GM23338 (cell line): ENCODE results near the gene CNTNAP2. TPM values are rescaled to one million over a fixed set of nuclear protein-coding genes. Genes with fewer than 3 reads are reported as not detected.

Source experiments
- ATAC-seq: fragments of 200-7000 bp; cut with Tn5 transposase; 3 replicates; pipeline ENCODE4 v1.9.1; 2020
- DNase-seq: peaks from one replicate; pipeline ENCODE4 v3.0.0-alpha.2; 2015; ENCODE audit warnings: low spot score
- H2AFZ ChIP-seq: fragments of 200-600 bp; sonication (generic); 2 replicates; pipeline ENCODE4 v1.8.0; 2016; ENCODE audit warnings: antibody characterized with exemption, mild to moderate bottlenecking, moderate library complexity
- H3F3A ChIP-seq: fragments of 200-600 bp; sonication (generic); replicated peaks from 2 replicates; pipeline ENCODE4 v1.8.0; 2017; ENCODE audit warnings: antibody characterized with exemption, mixed run types, low read depth
- H3K27ac ChIP-seq: fragments of 200-600 bp; sonication (generic); 2 replicates; pipeline ENCODE4 v1.6.1; 2016; ENCODE audit warnings: low read depth
- H3K27me3 ChIP-seq: fragments of 200-600 bp; sonication (generic); 2 replicates; pipeline ENCODE4 v1.8.0; 2016; ENCODE audit warnings: mild to moderate bottlenecking, mixed run types, moderate library complexity; ENCODE audit not compliant: insufficient read depth
- H3K36me3 ChIP-seq: fragments of 200-600 bp; sonication (generic); 2 replicates; pipeline ENCODE4 v1.8.0; 2016; ENCODE audit warnings: mild to moderate bottlenecking; ENCODE audit not compliant: insufficient read depth
- H3K4me1 ChIP-seq: fragments of 200-600 bp; sonication (generic); 2 replicates; pipeline ENCODE4 v1.8.0; 2016; ENCODE audit warnings: mild to moderate bottlenecking, moderate library complexity; ENCODE audit not compliant: insufficient read depth
- H3K4me2 ChIP-seq: fragments of 200-600 bp; sonication (generic); 2 replicates; pipeline ENCODE4 v1.7.1; 2017; ENCODE audit warnings: mixed run types
- H3K4me3 ChIP-seq: fragments of 200-600 bp; sonication (generic); 2 replicates; pipeline ENCODE4 v1.6.1; 2016; ENCODE audit warnings: mixed run types
- H3K79me2 ChIP-seq: fragments of 200-600 bp; sonication (generic); replicated peaks from 2 replicates; pipeline ENCODE4 v1.8.0; 2017; ENCODE audit warnings: mild to moderate bottlenecking; ENCODE audit not compliant: insufficient read depth
- H3K9me2 ChIP-seq: fragments of 200-600 bp; sonication (generic); 2 replicates; pipeline ENCODE4 v1.8.0; 2017; ENCODE audit not compliant: insufficient read depth
- H4K20me1 ChIP-seq: fragments of 200-600 bp; sonication (generic); replicated peaks from 2 replicates; pipeline ENCODE4 v1.8.0; 2017; ENCODE audit warnings: mild to moderate bottlenecking; ENCODE audit not compliant: insufficient read depth
- H3K27ac Mint-ChIP-seq: 2 replicates; pipeline ENCODE4 v1.8.0; 2020; ENCODE audit warnings: inconsistent platforms, mild to moderate bottlenecking, moderate library complexity, mixed read lengths
- H3K27me3 Mint-ChIP-seq: 3 replicates; pipeline ENCODE4 v1.8.0; 2022; ENCODE audit warnings: low read depth, mild to moderate bottlenecking, moderate library complexity, mixed read lengths, inconsistent platforms; ENCODE audit not compliant: insufficient read depth, poor library complexity
- H3K36me3 Mint-ChIP-seq: 3 replicates; pipeline ENCODE4 v1.8.0; 2021; ENCODE audit warnings: low read depth, mild to moderate bottlenecking, inconsistent platforms, moderate library complexity, mixed read lengths
- H3K4me1 Mint-ChIP-seq: 3 replicates; pipeline ENCODE4 v1.8.0; 2020; ENCODE audit warnings: mild to moderate bottlenecking, inconsistent platforms, mixed read lengths
- H3K4me3 Mint-ChIP-seq: 3 replicates; pipeline ENCODE4 v1.8.0; 2021; ENCODE audit warnings: moderate library complexity, mild to moderate bottlenecking, inconsistent platforms, mixed read lengths
- H3K9me3 Mint-ChIP-seq: 3 replicates; pipeline ENCODE4 v1.8.0; 2020; ENCODE audit warnings: moderate library complexity, mild to moderate bottlenecking, inconsistent platforms, mixed read lengths
- CREB1 ChIP-seq: fragments of 250-450 bp; sonication (Bioruptor Pico); IDR thresholded peaks from 2 replicates; pipeline ENCODE4 v1.5.0; 2020; ENCODE audit warnings: low read depth, mild to moderate bottlenecking, moderate library complexity
- EZH2 ChIP-seq: fragments of 200-600 bp; sonication (generic); IDR thresholded peaks from one replicate; pipeline ENCODE4 v1.8.0; 2017; ENCODE audit warnings: antibody characterized with exemption, mild to moderate bottlenecking, low read depth; ENCODE audit not compliant: unreplicated experiment
- EZH2phosphoT487 ChIP-seq: fragments of 200-600 bp; sonication (generic); IDR thresholded peaks from one replicate; pipeline ENCODE4 v1.8.1; 2018; ENCODE audit warnings: antibody characterized with exemption; ENCODE audit not compliant: unreplicated experiment
- NANOG ChIP-seq: IDR thresholded peaks from 2 replicates; pipeline ENCODE4 v1.6.1; 2016; ENCODE audit warnings: antibody characterized with exemption, borderline replicate concordance
- POLR2AphosphoS5 ChIP-seq: IDR thresholded peaks from 2 replicates; pipeline ENCODE4 v1.6.1; 2016; ENCODE audit warnings: antibody characterized with exemption, low read depth
- ZNF114 ChIP-seq: fragments of 250-450 bp; sonication (Bioruptor Pico); IDR thresholded peaks from 2 replicates; pipeline ENCODE4 v1.5.0; 2020; ENCODE audit warnings: mild to moderate bottlenecking, moderate library complexity
- ZNF331 ChIP-seq: fragments of 250-450 bp; sonication (Bioruptor Pico); IDR thresholded peaks from 2 replicates; pipeline ENCODE4 v1.5.0; 2020; ENCODE audit warnings: low read depth, mild to moderate bottlenecking, moderate library complexity
- polyA plus RNA-seq: library from polyadenylated mRNA; unstranded; fragments of >200 nt; fragmentation: Nextera tagmentation; extraction: Ambion mirVana; gene quantifications from 2 replicates; pipeline ENCODE4 v1.2.1, GENCODE V29; 2016
- total RNA-seq: library from RNA; depleted of rRNA; stranded (reverse); fragments of >200 nt; shearing (Covaris generic); gene quantifications from 2 replicates; pipeline ENCODE4 v1.2.3, GENCODE V29; 2014
- TF ChIP-seq, protein P1 (sequence below): IDR thresholded peaks from 2 replicates; pipeline ENCODE4 v1.6.1; 2016; ENCODE audit warnings: antibody characterized with exemption
- TF ChIP-seq, protein P2 (sequence below): IDR thresholded peaks from one replicate; pipeline ENCODE4 v1.6.1; 2018; ENCODE audit warnings: antibody characterized with exemption; ENCODE audit not compliant: unreplicated experiment
- TF ChIP-seq, protein P3 (sequence below): fragments of 250-450 bp; sonication (Bioruptor Pico); IDR thresholded peaks from 2 replicates; pipeline ENCODE4 v1.5.0; 2020; ENCODE audit warnings: mild to moderate bottlenecking, moderate library complexity
- TF ChIP-seq, protein P4 (sequence below), 2 experiments: fragments of 200-600 bp in 1 of 2; sonication (generic) in 1 of 2; conservative IDR thresholded peaks; 2 replicates each; pipeline versions ENCODE4 v1.5.1 to v1.6.1; 2016 to 2017; ENCODE audit warnings: antibody characterized with exemption in 2 of 2, low read depth in 2 of 2, mild to moderate bottlenecking in 2 of 2, moderate library complexity in 1 of 2

CNTNAP2 gene
- total and polyA plus RNA-seq, 2 experiments from 2014 or later: 38.2 to 61.3 TPM

DNA sequence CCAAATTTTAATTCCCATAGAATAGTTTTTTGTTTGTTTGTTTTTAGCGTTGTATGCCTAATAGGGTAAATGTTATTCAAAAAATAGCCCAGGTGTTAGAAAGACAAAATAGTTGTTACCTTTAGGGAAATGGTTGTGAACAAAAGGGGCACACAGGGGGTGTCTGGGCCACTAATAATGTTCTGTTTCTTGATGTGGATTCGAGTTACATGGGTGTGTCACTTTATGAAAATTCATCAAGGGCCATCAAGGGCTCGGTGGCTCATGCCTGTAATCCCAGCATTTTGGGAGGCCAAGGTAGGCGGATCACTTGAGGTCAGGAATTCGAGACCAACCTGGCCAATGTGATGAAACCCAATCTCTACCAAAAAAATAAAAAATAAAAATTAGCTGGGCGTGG, 1942.2 kb downstream of the CNTNAP2 start:
- no peak overlapping the region for H2AFZ ChIP-seq
- H3F3A ChIP-seq: no peaks in the 10 kb centered on the region
- no peaks in the 10 kb centered on the region; the same call in 2 of the 3 replicates for H3K4me1 Mint-ChIP-seq
- H3K4me3 ChIP-seq: no peak overlapping the region
- no peaks in the 10 kb centered on the region for H4K20me1 ChIP-seq
- DNase-seq: no peak
- peaks cover 3% of the 10 kb centered on the region for H3K27me3 Mint-ChIP-seq
- no peak overlapping the region for H3K27ac Mint-ChIP-seq
- no peaks in the 10 kb centered on the region for H3K36me3 ChIP-seq
- no peak overlapping the region for H3K4me2 ChIP-seq
- no peaks in the 10 kb centered on the region; the same call in 2 of the 3 replicates for H3K9me3 Mint-ChIP-seq
- H3K4me3 Mint-ChIP-seq: no peak overlapping the region
- ATAC-seq: no peak
- no peaks in the 10 kb centered on the region for H3K27me3 ChIP-seq
- H3K4me1 ChIP-seq: 0 out of 2 replicates have a peak, but pooled peaks cover 10% of the 10 kb centered on the region
- TF ChIP-seq, protein P1, sequence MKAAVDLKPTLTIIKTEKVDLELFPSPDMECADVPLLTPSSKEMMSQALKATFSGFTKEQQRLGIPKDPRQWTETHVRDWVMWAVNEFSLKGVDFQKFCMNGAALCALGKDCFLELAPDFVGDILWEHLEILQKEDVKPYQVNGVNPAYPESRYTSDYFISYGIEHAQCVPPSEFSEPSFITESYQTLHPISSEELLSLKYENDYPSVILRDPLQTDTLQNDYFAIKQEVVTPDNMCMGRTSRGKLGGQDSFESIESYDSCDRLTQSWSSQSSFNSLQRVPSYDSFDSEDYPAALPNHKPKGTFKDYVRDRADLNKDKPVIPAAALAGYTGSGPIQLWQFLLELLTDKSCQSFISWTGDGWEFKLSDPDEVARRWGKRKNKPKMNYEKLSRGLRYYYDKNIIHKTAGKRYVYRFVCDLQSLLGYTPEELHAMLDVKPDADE: no peak
- TF ChIP-seq EZH2 (no peak), EZH2phosphoT487 (no peak), POLR2AphosphoS5 (no peak), NANOG (no peak), ZNF331 (no peak), ZNF114 (no peak), CREB1 (CRISPR knock-in tag) (no peak)
- TF ChIP-seq, protein P2, sequence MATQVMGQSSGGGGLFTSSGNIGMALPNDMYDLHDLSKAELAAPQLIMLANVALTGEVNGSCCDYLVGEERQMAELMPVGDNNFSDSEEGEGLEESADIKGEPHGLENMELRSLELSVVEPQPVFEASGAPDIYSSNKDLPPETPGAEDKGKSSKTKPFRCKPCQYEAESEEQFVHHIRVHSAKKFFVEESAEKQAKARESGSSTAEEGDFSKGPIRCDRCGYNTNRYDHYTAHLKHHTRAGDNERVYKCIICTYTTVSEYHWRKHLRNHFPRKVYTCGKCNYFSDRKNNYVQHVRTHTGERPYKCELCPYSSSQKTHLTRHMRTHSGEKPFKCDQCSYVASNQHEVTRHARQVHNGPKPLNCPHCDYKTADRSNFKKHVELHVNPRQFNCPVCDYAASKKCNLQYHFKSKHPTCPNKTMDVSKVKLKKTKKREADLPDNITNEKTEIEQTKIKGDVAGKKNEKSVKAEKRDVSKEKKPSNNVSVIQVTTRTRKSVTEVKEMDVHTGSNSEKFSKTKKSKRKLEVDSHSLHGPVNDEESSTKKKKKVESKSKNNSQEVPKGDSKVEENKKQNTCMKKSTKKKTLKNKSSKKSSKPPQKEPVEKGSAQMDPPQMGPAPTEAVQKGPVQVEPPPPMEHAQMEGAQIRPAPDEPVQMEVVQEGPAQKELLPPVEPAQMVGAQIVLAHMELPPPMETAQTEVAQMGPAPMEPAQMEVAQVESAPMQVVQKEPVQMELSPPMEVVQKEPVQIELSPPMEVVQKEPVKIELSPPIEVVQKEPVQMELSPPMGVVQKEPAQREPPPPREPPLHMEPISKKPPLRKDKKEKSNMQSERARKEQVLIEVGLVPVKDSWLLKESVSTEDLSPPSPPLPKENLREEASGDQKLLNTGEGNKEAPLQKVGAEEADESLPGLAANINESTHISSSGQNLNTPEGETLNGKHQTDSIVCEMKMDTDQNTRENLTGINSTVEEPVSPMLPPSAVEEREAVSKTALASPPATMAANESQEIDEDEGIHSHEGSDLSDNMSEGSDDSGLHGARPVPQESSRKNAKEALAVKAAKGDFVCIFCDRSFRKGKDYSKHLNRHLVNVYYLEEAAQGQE: no peak
- TF ChIP-seq, protein P3, sequence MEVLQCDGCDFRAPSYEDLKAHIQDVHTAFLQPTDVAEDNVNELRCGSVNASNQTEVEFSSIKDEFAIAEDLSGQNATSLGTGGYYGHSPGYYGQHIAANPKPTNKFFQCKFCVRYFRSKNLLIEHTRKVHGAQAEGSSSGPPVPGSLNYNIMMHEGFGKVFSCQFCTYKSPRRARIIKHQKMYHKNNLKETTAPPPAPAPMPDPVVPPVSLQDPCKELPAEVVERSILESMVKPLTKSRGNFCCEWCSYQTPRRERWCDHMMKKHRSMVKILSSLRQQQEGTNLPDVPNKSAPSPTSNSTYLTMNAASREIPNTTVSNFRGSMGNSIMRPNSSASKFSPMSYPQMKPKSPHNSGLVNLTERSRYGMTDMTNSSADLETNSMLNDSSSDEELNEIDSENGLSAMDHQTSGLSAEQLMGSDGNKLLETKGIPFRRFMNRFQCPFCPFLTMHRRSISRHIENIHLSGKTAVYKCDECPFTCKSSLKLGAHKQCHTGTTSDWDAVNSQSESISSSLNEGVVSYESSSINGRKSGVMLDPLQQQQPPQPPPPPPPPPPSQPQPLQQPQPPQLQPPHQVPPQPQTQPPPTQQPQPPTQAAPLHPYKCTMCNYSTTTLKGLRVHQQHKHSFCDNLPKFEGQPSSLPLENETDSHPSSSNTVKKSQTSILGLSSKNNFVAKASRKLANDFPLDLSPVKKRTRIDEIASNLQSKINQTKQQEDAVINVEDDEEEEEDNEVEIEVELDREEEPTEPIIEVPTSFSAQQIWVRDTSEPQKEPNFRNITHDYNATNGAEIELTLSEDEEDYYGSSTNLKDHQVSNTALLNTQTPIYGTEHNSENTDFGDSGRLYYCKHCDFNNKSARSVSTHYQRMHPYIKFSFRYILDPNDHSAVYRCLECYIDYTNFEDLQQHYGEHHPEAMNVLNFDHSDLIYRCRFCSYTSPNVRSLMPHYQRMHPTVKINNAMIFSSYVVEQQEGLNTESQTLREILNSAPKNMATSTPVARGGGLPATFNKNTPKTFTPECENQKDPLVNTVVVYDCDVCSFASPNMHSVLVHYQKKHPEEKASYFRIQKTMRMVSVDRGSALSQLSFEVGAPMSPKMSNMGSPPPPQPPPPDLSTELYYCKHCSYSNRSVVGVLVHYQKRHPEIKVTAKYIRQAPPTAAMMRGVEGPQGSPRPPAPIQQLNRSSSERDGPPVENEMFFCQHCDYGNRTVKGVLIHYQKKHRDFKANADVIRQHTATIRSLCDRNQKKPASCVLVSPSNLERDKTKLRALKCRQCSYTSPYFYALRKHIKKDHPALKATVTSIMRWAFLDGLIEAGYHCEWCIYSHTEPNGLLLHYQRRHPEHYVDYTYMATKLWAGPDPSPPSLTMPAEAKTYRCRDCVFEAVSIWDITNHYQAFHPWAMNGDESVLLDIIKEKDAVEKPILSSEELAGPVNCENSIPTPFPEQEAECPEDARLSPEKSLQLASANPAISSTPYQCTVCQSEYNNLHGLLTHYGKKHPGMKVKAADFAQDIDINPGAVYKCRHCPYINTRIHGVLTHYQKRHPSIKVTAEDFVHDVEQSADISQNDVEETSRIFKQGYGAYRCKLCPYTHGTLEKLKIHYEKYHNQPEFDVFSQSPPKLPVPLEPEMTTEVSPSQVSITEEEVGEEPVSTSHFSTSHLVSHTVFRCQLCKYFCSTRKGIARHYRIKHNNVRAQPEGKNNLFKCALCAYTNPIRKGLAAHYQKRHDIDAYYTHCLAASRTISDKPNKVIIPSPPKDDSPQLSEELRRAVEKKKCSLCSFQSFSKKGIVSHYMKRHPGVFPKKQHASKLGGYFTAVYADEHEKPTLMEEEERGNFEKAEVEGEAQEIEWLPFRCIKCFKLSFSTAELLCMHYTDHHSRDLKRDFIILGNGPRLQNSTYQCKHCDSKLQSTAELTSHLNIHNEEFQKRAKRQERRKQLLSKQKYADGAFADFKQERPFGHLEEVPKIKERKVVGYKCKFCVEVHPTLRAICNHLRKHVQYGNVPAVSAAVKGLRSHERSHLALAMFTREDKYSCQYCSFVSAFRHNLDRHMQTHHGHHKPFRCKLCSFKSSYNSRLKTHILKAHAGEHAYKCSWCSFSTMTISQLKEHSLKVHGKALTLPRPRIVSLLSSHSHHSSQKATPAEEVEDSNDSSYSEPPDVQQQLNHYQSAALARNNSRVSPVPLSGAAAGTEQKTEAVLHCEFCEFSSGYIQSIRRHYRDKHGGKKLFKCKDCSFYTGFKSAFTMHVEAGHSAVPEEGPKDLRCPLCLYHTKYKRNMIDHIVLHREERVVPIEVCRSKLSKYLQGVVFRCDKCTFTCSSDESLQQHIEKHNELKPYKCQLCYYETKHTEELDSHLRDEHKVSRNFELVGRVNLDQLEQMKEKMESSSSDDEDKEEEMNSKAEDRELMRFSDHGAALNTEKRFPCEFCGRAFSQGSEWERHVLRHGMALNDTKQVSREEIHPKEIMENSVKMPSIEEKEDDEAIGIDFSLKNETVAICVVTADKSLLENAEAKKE (CRISPR knock-in tag): no peak
- TF ChIP-seq, protein P4, sequence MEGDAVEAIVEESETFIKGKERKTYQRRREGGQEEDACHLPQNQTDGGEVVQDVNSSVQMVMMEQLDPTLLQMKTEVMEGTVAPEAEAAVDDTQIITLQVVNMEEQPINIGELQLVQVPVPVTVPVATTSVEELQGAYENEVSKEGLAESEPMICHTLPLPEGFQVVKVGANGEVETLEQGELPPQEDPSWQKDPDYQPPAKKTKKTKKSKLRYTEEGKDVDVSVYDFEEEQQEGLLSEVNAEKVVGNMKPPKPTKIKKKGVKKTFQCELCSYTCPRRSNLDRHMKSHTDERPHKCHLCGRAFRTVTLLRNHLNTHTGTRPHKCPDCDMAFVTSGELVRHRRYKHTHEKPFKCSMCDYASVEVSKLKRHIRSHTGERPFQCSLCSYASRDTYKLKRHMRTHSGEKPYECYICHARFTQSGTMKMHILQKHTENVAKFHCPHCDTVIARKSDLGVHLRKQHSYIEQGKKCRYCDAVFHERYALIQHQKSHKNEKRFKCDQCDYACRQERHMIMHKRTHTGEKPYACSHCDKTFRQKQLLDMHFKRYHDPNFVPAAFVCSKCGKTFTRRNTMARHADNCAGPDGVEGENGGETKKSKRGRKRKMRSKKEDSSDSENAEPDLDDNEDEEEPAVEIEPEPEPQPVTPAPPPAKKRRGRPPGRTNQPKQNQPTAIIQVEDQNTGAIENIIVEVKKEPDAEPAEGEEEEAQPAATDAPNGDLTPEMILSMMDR (conservative IDR thresholded peaks at IDR 0.05; ENCODE audit: low read depth in 2 of 2): no peak
- no peaks in the 10 kb centered on the region for H3K79me2 ChIP-seq
- no peaks in the 10 kb centered on the region for H3K36me3 Mint-ChIP-seq
- no peaks in the 10 kb centered on the region for H3K9me2 ChIP-seq
- H3K27ac ChIP-seq: no peak overlapping the region
